ENCODE measurements around the gene GRAMD1A.
A peak's percentile ranks its signal among the peaks of the same experiment; 100 is the strongest.
"Not testable (repeated sequence)": the region's sequence is repeated elsewhere in the genome, so short reads cannot be mapped to it uniquely, and the experiment has no call there.

Gene GRAMD1A

GRCh38 chr19:34999498-35000337 is at the start of gene GRAMD1A:
Gene GRAMD1A, plus strand, starts transcription at chr19:35000323. Its CDS starts 156 bp downstream, at chr19:35000479.
- DNase-seq (ENCODE audit: low read depth), result peak; percentile 88

GRCh38 chr19:34953092-34953491 is 47.0 kb upstream of the GRAMD1A start:
- DNase-seq (ENCODE audit: low read depth), result no peak

GRCh38 chr19:34957830-34958751 is 42.0 kb upstream of the GRAMD1A start:
- no peak for DNase-seq (ENCODE audit: low read depth)

- no peak for DNase-seq (ENCODE audit: low read depth)
These were observed 41.1 kb upstream of the GRAMD1A start for GRCh38 chr19:34959021-34959420.

GRCh38 chr19:34960103-34960805 is 39.9 kb upstream of the GRAMD1A start:
- DNase-seq (ENCODE audit: low read depth), result no peak

- DNase-seq (ENCODE audit: low read depth), result no peak
These were observed 39.0 kb upstream of the GRAMD1A start for GRCh38 chr19:34960940-34961679.

- DNase-seq (ENCODE audit: low read depth), result no peak
These were observed 38.1 kb upstream of the GRAMD1A start for GRCh38 chr19:34961775-34962686.

GRCh38 chr19:34962687-34963572 is 37.2 kb upstream of the GRAMD1A start:
- DNase-seq (ENCODE audit: low read depth), result no peak

GRCh38 chr19:34963573-34964406 is 36.3 kb upstream of the GRAMD1A start, which contains the start of gene ZNF792:
Gene ZNF792, minus strand, starts transcription at chr19:34964229. Its CDS starts 567 bp downstream, at chr19:34963662.
- peak; percentile 34 for DNase-seq (ENCODE audit: low read depth)

GRCh38 chr19:34964598-34964997 is 35.5 kb upstream of the GRAMD1A start:
- DNase-seq (ENCODE audit: low read depth), result no peak

- DNase-seq (ENCODE audit: low read depth), result not testable (repeated sequence)
These were observed 34.6 kb upstream of the GRAMD1A start for GRCh38 chr19:34965505-34965904.

GRCh38 chr19:34967551-34967950 is 32.6 kb upstream of the GRAMD1A start:
- DNase-seq (ENCODE audit: low read depth), result no peak

- no peak for DNase-seq (ENCODE audit: low read depth)
These were observed 30.4 kb upstream of the GRAMD1A start for GRCh38 chr19:34969721-34970120.

- not testable (repeated sequence) for DNase-seq (ENCODE audit: low read depth)
These were observed 29.8 kb upstream of the GRAMD1A start for GRCh38 chr19:34970185-34970780.

GRCh38 chr19:34972163-34972705 is 27.9 kb upstream of the GRAMD1A start:
- DNase-seq (ENCODE audit: low read depth), result no peak

GRCh38 chr19:34974646-34975045 is 25.5 kb upstream of the GRAMD1A start:
- DNase-seq (ENCODE audit: low read depth), result peak; percentile 21

- DNase-seq (ENCODE audit: low read depth), result no peak
These were observed 25.1 kb upstream of the GRAMD1A start for GRCh38 chr19:34975056-34975455.

- no peak for DNase-seq (ENCODE audit: low read depth)
These were observed 23.5 kb upstream of the GRAMD1A start for GRCh38 chr19:34976611-34977010.

All from fibroblast of gingiva (primary cell).